ENCODE results near the gene KIAA0232. TPM values are rescaled to one million over a fixed set of nuclear protein-coding genes. Genes with fewer than 3 reads are reported as not detected.

Gene KIAA0232
- total and polyA plus RNA-seq, 2 experiments from 2014 or later: 20.6 to 21.7 TPM

DNA sequence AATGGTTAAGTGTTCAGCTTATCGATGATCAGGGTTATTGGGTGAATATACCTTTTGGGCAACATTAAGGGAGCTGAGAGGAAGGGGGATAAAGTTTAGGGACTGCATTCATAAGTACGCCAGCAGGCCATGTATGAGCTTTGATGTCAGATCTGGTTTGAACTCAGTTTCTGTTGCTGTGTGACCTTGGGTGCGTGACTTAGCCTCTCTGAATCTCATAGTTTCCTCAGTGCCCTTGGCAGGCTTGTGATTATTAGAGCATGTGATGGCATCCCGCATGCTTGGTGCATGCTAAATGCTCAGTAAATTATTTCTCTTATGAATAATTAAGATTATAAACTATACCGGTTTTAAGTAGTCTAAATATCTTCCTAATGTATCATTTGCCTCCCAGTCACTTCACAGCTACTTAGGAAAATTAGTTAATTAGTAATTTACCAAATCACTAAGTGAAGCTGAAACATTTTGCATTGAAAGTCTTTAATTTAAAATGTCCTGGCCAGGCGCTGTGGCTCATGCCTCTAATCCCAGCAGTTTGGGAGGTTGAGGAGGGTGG is 130.9 kb downstream of the KIAA0232 start:
- in situ Hi-C loops (cut with MboI): no loop called here
- 90% methylated on average over 6 of the region's 6 CpGs for WGBS, 2 experiments (ENCODE audit: low coverage in 1 of 2, low lambda C conversion rate in 2 of 2, missing lambda C conversion rate in 2 of 2)
- no peak for TF ChIP-seq EZH2phosphoT487 (IDR thresholded peaks at IDR 0.05; ENCODE audit: insufficient read depth, low read depth)
- TF ChIP-seq EZH2 (IDR thresholded peaks at IDR 0.05; ENCODE audit: insufficient read depth, poor library complexity, severe bottlenecking): no peak

DNA sequence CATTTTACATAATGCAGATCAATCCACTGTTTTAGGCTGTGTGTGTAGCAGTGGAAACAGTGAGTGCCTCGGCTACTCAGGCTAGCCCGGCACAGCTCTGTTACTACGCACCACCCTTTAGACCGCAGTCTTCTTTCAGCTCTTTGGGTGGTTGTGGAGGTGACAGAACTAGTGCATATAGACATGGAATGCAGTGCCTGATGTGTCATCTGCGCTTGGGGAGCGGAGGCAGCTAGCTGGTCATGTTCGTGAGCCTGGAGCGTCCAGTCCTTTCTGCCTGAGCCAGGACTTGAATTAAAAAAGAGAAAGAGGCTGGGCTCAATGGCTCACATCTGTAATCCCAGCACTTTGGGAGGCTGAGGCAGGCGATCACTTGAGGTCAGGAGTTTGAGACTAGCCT is 131.9 kb downstream of the KIAA0232 start:
- in situ Hi-C loops (cut with MboI): no loop called here
- peaks cover 42% of the 10 kb centered on the region; the same call in 1 of the 2 replicates for H3K79me2 ChIP-seq (ENCODE audit: insufficient read depth)

More for the DNA sequence above, 130.9 kb downstream of the KIAA0232 start:
- no peaks in the 10 kb centered on the region for H3K9me3 ChIP-seq (ENCODE audit: low read depth)
- no peak overlapping the region for H3K4me2 ChIP-seq (ENCODE audit: unreplicated experiment)
- H3K9me2 ChIP-seq (ENCODE audit: insufficient read depth): no peaks in the 10 kb centered on the region
- peaks cover 42% of the 10 kb centered on the region; the same call in 1 of the 2 replicates for H3K79me2 ChIP-seq (ENCODE audit: insufficient read depth)
- no peak overlapping the region for H3K27ac ChIP-seq
- H3K27me3 ChIP-seq (replicated peaks; ENCODE audit: insufficient read depth): no peaks in the 10 kb centered on the region
- no peak overlapping the region for H3K4me3 ChIP-seq
- H3K36me3 ChIP-seq (ENCODE audit: low read depth): no peaks in the 10 kb centered on the region
- H3F3A ChIP-seq (ENCODE audit: insufficient read depth): no peaks in the 10 kb centered on the region
- H2AFZ ChIP-seq: no peak overlapping the region
- 0 out of 2 replicates have a peak, but pooled peaks cover 8% of the 10 kb centered on the region for H3K4me1 ChIP-seq (ENCODE audit: insufficient read depth)
- H3K9ac ChIP-seq: no peak overlapping the region
- DNase-seq: no peak
- no peaks in the 10 kb centered on the region for H4K20me1 ChIP-seq (ENCODE audit: insufficient read depth)

DNA sequence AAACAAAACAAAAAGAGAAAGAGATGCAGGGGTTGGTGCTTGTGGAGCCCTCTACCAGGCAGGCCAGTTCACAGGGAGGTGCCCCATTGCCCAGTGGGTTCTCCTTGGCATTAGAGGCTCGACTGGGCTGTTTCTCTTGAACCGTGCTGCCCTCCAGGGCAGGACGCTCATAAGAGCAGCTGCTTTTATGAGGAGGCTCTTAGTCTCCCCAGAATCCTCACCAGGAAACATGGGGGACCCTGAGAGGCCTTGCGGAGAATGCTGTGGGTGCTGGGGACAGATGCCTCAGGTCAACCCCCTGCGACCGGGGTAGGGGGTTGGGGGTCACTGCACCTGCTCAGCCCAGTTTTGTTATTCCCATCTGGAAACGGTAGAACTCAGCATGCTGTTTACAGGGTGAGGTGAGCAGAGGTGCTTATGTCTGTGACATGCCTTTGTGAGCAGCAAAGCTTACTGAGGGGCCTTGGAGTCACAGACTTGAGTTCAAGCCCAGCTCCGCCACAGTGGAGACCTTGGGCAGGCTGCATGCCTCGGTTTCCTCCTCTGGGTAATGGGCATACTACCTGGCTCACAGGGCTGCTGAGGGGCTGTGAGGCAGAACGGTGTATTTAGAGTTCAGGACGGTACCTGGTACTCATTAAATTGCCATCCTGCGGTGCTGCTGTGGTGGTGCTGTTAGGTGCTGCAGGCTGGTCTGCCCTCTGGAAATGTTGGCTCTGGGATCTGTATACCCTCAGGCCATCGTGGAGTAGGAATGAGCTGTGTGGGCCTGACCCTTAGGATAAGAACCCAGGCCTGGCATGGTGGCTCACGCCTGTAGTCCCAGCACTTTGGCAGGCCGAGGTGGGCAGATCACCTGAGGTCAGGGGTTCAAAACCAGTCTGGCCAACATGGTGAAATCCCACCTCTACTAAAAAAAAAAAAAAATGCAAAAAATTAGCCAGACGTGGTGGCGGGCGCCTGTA is 132.8 kb downstream of the KIAA0232 start:
- 84 to 86% methylated on average over 18 of the region's 18 CpGs for WGBS, 2 experiments (ENCODE audit: low coverage in 1 of 2, low lambda C conversion rate in 2 of 2, missing lambda C conversion rate in 2 of 2)
- in situ Hi-C loops (cut with MboI): no loop called here
- H4K20me1 ChIP-seq (ENCODE audit: insufficient read depth): no peaks in the 10 kb centered on the region

More for the DNA sequence above, 131.9 kb downstream of the KIAA0232 start:
- H3F3A ChIP-seq (ENCODE audit: insufficient read depth): no peaks in the 10 kb centered on the region
- no peaks in the 10 kb centered on the region for H4K20me1 ChIP-seq (ENCODE audit: insufficient read depth)
- H3K4me2 ChIP-seq (ENCODE audit: unreplicated experiment): no peak overlapping the region
- WGBS, 2 experiments (ENCODE audit: low coverage in 1 of 2, low lambda C conversion rate in 2 of 2, missing lambda C conversion rate in 2 of 2): 83 to 85% methylated on average over 9 of the region's 9 CpGs
- H3K9ac ChIP-seq: no peak overlapping the region
- no peaks in the 10 kb centered on the region for H3K27me3 ChIP-seq (replicated peaks; ENCODE audit: insufficient read depth)
- DNase-seq: no peak
- H3K27ac ChIP-seq: no peak overlapping the region
- TF ChIP-seq EZH2 (IDR thresholded peaks at IDR 0.05; ENCODE audit: insufficient read depth, poor library complexity, severe bottlenecking) (no peak), EZH2phosphoT487 (IDR thresholded peaks at IDR 0.05; ENCODE audit: insufficient read depth, low read depth) (no peak)
- H2AFZ ChIP-seq: no peak overlapping the region
- no peak overlapping the region for H3K4me3 ChIP-seq
- 0 out of 2 replicates have a peak, but pooled peaks cover 4% of the 10 kb centered on the region for H3K4me1 ChIP-seq (ENCODE audit: insufficient read depth)
- no peaks in the 10 kb centered on the region for H3K9me2 ChIP-seq (ENCODE audit: insufficient read depth)
- no peaks in the 10 kb centered on the region for H3K9me3 ChIP-seq (ENCODE audit: low read depth)
- H3K36me3 ChIP-seq (ENCODE audit: low read depth): no peaks in the 10 kb centered on the region

DNA sequence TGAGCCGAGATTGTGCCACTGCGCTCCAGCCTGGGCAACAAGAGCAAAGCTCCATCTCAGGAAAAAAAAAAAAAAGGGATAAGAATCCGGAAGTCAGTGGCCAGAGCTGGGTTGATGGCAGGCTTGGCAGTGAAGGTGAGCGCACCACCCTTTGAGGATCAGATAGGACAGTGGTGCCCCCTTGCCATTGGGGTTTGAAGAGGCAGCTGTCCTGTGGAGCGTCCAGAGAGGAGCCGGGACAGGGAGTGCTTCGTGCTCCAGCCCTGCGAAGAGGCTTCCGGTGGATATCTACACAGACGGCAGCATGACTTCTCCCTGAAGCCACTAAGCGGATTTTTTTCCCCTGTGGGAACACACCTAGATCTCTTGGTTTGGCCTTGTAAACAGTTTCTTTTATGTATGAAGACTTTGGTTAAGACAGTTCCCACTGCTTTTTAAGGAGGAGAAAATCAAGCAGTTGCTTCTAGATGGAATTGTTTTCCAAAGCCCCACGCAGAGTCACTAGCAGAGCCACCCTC is 133.6 kb downstream of the KIAA0232 start:
- in situ Hi-C loops (cut with MboI): no loop called here
- Histone ChIP-seq H3K9me2 (ENCODE audit: insufficient read depth) (no peaks in the 10 kb centered on the region), H2AFZ (no peak overlapping the region), H3K4me3 (no peak overlapping the region), H3K27me3 (replicated peaks; ENCODE audit: insufficient read depth) (no peaks in the 10 kb centered on the region), H4K20me1 (ENCODE audit: insufficient read depth) (no peaks in the 10 kb centered on the region), H3K36me3 (ENCODE audit: low read depth) (no peaks in the 10 kb centered on the region), H3K4me1 (ENCODE audit: insufficient read depth) (no peaks in the 10 kb centered on the region), H3K27ac (no peak overlapping the region), H3F3A (ENCODE audit: insufficient read depth) (no peaks in the 10 kb centered on the region), H3K79me2 (ENCODE audit: insufficient read depth) (peaks cover 32% of the 10 kb centered on the region; the same call in 1 of the 2 replicates), H3K9me3 (ENCODE audit: low read depth) (no peaks in the 10 kb centered on the region), H3K4me2 (ENCODE audit: unreplicated experiment) (no peak overlapping the region), H3K9ac (no peak overlapping the region)
- 90 to 91% methylated on average over 12 of the region's 12 CpGs for WGBS, 2 experiments (ENCODE audit: low coverage in 1 of 2, low lambda C conversion rate in 2 of 2, missing lambda C conversion rate in 2 of 2)
- DNase-seq: no peak
- TF ChIP-seq EZH2phosphoT487 (IDR thresholded peaks at IDR 0.05; ENCODE audit: insufficient read depth, low read depth) (no peak), EZH2 (IDR thresholded peaks at IDR 0.05; ENCODE audit: insufficient read depth, poor library complexity, severe bottlenecking) (no peak)

More for the DNA sequence above, 132.8 kb downstream of the KIAA0232 start:
- no peak overlapping the region for H3K9ac ChIP-seq
- 0 out of 2 replicates have a peak, but pooled peaks cover 3% of the 10 kb centered on the region for H3K4me1 ChIP-seq (ENCODE audit: insufficient read depth)
- H2AFZ ChIP-seq: no peak overlapping the region
- H3K27ac ChIP-seq: no peak overlapping the region
- H3K4me2 ChIP-seq (ENCODE audit: unreplicated experiment): no peak overlapping the region
- H3K4me3 ChIP-seq: no peak overlapping the region
- H3K36me3 ChIP-seq (ENCODE audit: low read depth): no peaks in the 10 kb centered on the region
- TF ChIP-seq EZH2 (IDR thresholded peaks at IDR 0.05; ENCODE audit: insufficient read depth, poor library complexity, severe bottlenecking) (no peak), EZH2phosphoT487 (IDR thresholded peaks at IDR 0.05; ENCODE audit: insufficient read depth, low read depth) (no peak)
- no peaks in the 10 kb centered on the region for H3K27me3 ChIP-seq (replicated peaks; ENCODE audit: insufficient read depth)
- no peaks in the 10 kb centered on the region for H3K9me2 ChIP-seq (ENCODE audit: insufficient read depth)
- H3F3A ChIP-seq (ENCODE audit: insufficient read depth): no peaks in the 10 kb centered on the region
- no peaks in the 10 kb centered on the region for H3K9me3 ChIP-seq (ENCODE audit: low read depth)
- no peak for DNase-seq
- H3K79me2 ChIP-seq (ENCODE audit: insufficient read depth): peaks cover 40% of the 10 kb centered on the region; the same call in 1 of the 2 replicates

Data from GM23248 (cell line).